Endometrial microvascular endothelial cells (primary cell): ENCODE data around the gene SCAMP2. TPM values are rescaled to one million over a fixed set of nuclear protein-coding genes. Genes with fewer than 3 reads are reported as not detected.
"Not testable (repeated sequence)": the region's sequence is repeated elsewhere in the genome, so short reads cannot be mapped to it uniquely, and the experiment has no call there.

Experiments
- in situ Hi-C: cut with HindIII; loops from 2 replicates; pipeline ENCODE4 v1.10.0; 2017; ENCODE audit warnings: low sequenced_read_pairs, low pct_unique_long_range_greater_than_20kb; ENCODE audit errors: inconsistent ontology term
- total RNA-seq: library from RNA; depleted of rRNA; stranded (reverse); fragments of >200 nt; gene quantifications from one replicate; pipeline ENCODE4 v1.2.3, GENCODE V29; 2015; ENCODE audit errors: inconsistent ontology term

Gene SCAMP2, protein sequence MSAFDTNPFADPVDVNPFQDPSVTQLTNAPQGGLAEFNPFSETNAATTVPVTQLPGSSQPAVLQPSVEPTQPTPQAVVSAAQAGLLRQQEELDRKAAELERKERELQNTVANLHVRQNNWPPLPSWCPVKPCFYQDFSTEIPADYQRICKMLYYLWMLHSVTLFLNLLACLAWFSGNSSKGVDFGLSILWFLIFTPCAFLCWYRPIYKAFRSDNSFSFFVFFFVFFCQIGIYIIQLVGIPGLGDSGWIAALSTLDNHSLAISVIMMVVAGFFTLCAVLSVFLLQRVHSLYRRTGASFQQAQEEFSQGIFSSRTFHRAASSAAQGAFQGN
- total RNA-seq, result 93.2 TPM

DNA sequence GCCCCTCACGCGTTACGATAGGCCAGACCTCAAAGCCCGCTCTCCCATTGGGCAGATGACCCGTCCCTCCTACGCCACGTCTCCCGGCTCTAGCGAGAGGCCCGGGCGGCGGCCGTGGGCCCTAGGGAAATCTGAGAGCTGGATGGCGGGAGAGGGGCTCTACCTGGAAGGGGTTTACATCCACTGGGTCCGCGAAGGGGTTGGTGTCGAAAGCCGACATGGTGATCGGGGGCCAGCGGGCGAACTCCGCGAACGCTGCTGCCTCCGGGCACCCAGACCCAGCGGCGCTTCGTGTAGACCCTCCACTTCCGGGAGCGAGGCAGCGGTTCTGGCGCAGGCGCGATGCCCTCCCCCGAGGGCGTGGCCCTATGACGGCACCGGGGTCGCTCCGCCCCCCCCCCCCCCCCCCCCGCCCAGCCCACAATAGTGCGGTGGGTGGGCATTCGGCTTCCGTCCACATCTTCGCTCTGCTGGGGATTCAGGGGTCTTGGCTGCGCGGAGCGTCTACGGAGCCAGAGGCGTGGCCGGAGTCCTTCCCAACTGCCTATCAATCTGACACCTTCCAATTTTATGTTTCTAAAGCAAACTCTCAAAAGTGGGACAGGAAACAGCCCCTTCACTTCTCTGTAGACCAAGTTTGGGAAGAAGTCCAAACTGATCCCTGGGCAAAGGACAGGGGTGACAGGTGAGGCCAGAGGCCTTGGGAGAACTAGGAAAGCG, at the start of gene SCAMP2:
TSS of gene SCAMP2 (minus strand) at position 330 of the 720 bp plus-strand sequence. CDS start at position 220, 110 bp downstream.
- in situ Hi-C loops, result no loop called here

DNA sequence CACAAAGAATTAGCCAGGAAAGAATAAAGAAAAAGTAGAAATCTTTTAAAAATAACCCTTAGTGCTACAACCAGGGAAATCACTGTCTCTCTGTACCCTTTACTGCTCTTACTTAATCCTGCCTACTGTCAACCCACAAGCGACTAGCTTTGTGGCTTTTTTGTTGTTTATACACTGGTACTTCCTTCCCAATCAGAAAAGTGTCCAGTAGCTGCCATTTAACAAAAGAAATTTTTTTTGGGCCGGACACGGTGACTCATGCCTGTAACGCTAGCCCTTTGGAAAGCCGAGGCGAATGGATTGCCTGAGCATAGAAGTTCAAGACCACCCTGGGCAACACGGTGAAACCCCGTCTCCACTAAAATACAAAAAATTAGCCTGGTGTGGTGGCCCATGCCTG, 47.3 kb upstream of the SCAMP2 start:
- in situ Hi-C loops, result no loop called here

DNA sequence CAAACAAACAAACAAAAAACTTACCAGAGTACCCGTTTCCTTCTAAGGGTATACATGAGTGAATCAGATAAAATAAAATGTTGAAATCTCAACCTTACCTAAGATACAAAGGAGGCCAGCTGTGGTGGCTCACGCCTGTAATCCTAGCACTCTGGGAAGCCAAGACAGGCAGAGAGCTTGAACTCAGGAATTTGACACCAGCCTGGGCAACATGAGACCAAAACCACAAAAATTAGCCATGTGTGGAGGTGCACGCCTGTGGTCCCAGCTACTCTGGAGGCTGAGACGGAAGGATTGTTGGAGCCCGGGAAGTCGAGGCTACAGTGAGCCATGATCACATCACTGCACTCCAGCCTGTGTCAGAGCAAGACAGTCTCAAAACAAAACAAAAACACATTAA, 44.5 kb upstream of the SCAMP2 start:
- in situ Hi-C loops, result no loop called here

DNA sequence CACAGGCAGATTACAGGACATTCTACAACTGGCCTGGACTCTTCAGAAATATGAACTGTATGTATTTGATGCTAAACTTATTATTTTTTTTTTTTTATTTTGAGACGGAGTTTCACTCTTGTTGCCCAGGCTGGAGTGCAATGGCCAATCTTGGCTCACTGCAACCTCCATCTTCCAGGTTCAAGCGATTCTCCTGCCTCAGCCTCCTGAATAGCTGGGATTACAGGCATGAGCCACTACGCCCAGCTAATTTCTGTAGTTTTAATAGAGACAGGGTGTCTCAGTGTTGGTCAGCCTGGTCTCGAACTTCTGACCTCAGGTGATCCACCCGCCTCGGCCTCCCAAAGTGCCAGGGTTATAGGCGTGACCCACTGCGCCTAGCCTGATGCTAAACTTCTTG, 40.6 kb upstream of the SCAMP2 start:
- in situ Hi-C loops, result not testable (repeated sequence)

DNA sequence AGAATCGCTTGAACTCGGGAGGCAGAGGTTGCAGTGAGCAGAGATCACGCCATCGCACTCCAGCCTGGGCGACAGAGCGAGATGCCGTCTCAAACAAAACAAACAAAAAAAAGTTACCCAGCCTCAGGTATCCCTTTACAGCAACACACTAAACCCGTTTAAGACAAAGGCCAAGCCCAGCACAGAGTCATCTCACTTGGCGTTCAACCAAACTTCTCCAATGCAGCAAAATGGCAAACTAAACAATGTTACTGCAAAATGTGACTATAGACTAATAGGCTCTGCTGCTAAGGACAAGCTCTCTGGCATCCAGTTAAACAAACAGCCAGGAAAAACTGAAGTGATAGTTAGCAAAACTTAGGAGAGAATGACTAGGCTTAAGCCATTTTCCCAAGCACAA, 39.9 kb upstream of the SCAMP2 start:
- in situ Hi-C loops, result no loop called here

DNA sequence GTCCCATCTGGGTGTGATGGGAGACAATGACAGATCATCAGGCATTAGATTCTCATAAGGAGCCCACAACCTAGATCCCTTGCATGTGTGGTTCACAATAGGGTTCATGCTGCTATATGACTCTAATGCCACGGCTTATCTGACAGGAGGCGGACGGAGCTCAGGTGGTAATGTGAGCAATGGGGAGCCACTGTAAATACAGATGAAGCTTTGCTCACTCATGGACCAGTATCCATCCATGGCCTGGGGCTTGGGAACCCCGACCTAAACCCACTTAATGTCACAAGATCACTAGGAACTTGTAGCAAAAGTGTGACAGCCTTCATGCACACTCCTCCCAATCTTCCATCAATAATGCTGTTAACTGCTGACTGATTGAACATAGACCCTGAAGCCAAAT, 35.5 kb upstream of the SCAMP2 start:
- in situ Hi-C loops, result no loop called here

DNA sequence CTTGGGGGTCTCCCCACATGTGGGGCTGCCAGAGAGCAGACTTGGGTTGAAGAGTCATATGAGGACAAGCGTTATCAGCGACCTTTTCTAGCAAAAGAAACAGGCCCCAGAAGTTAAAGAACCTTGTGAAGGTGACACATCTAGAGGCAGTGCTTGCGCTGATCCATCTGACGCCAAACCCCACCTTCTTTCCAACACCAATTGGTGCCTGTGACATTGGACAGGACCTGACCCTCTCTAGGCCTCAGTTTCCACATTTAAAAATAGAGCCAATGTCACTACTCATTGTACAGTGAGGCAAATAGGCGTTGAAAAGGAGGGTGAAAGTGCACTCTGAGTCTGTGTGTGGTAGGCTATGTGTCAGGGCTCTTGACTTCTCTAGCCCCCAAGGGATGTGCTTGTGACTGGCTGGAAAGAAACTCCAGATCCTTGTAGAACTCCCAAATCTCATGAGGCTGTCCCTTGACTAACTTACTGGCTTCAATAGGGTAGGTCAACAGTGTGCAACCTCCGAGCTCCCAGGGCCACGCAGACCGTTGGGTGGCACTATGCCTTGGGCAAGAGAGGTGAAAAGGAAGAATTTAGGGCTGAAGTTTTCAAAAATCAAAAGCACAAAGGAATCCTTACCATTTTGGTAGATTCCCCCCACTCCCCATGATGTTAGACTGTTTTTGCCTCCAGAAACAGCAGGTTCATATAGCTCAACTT, 34.2 kb upstream of the SCAMP2 start:
- in situ Hi-C loops, result no loop called here

DNA sequence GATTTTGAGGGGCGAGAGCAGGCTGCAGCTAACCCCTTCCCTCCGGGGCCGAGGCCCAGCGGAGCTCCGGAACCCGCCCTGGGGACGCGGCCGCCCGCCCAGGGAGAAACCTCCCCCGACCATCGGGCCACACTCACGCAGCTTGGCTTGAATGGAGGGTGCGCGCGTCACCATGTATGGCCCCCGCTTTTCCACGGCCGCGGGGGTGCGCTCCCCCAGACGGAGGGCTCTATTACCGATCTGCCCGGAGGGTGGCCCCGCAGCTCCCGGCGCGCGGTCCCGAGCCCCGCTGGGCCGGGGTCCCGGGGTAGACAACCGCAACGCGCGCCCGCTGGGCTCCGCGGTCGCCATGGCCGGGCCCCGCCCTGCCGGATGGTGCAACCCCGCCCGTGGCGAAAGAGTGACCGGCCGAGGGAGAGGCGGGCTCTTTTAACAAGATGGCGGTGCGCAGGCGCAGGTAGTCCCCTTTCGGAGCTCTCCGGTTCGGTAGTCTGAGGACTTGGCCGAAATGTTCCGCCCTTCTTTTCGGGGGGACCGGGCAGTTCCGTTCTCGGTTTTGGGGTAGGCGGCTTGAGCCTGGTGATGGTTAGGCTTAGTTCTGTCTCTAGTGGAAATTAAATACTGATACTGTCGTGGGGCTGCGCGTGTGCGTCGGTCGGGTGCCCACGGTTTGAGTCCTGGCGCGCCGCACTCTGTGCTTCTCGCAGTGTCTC, 33.4 kb upstream of the SCAMP2 start, which contains the start of gene FAM219B:
TSS of gene FAM219B (minus strand) at position 402 of the 713 bp plus-strand sequence. CDS start at position 351, 51 bp downstream.
- in situ Hi-C loops, result no loop called here

DNA sequence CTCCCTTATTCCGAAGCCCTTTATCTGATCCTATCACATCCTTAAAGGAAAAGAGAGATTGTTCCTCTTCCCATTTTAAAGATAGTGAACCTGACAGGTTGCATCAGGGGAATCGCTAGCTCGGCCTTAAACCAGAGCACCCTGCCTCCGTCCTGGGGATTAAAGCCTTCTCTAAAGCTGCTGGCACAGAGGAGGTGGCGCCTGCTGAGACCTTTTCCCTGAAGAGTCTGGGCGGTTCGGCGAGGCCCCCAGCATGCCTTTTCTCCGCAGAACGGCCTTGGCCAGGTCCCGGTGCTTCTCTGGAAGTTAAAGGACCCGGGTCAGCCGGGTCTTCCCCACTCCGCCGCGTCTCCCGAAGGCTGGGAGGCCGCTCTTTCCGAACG, 32.9 kb upstream of the SCAMP2 start:
- in situ Hi-C loops, result no loop called here

DNA sequence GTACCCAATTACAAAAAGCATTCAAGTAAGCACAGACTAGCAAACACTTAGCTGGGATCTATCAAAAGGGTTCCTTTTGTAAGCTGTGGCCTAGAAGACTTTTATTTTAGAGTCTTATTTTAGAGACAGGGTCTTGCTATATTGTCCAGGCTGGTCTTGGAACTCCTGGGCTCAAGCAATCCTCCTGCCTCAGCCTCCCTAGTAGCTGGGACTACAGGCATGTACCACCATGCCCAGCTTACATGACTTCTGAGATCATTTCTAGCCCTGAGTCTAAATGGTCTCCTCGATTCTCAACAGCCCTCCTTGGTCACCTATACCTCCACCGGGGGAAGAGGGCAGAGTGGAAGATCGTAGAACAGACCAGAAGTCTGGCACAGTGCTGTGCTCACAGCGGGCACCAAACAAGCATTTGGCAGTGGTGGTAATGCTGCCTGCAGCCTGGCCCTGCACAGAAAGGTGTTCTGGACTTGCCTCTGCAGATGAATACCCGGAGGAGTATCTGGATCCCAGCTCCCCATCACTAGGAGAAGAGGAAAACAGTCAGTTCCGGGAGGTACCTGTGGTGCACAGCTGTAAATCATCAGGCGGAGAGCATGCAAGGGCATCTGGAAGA, 31.1 kb upstream of the SCAMP2 start:
- in situ Hi-C loops, result no loop called here

DNA sequence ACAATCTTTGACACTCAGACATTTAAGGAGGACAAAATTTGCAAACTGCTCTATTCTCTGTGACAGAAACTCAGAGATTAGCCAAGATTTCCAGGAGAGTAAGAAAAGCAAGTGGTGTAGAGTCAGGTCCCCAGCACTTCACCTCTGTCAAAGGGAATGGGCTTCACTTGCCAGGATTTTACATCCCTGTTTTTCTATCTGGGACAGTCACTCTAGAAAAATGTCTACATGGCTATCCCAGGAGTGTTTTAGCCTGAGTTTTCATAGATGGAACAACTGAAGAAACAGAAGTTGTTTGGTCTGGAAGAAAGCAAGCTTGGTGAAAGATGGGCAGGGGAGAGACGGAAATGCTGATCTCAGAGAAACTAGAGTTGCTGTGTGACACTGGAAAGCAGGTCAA, 30.5 kb upstream of the SCAMP2 start:
- in situ Hi-C loops, result no loop called here

DNA sequence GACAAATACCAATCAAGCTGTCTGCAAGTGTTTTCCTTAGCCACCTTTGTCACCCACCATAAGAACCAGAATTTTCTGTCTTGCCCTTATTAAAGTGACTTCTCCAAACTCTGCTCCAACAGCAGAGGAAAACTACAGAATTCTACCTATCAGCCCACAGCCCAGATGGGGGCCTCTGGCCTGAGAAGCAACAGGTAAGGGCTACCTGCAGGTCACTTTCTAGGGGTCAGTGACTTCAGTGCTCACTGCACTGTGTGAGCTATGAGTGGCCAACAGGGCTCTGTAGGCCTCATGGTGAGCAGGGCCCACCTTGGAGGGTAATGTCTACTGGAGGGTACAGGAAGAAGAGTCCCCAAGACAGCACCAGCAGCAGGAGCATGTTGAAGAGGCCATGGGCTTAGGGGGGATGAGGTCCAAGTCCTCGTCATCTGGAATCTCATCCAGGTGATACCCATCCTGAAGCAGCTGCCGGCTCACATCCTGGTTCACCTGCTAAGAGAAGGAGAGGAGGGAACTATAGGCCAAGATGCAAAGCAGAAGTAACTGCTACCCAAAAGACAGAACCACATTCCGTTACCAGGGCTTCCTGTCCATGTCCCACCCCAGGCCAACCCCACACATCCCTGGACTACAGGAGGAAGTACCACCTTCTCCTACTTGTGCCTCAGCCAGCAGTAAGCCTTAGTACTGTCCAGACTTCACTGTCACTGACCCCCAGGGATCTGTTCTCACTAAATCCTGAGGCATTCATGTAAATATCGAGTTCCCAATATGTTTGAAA, 29.3 kb upstream of the SCAMP2 start:
- in situ Hi-C loops, result no loop called here

DNA sequence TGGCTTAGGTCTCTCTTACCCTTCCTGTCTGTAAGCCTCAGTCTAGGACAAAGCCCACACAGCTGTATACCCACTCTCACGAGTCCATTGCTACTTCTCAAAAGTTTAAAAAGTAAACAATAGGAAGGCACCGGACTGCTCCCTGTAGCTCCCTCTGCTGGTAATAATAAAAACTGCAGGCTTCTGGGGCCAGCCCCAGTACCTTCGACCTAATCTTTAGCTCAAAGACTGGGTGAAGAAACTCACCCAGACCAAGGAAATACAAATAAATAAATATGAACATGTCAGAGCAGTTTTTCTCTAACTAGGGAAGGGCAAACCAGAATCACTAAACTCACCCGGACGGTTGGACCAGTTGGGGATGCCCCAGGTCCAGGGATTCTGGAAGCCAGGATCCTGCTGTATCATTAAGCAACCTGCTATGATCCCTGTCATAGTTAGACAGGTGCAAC, 28.5 kb upstream of the SCAMP2 start:
- in situ Hi-C loops, result no loop called here

DNA sequence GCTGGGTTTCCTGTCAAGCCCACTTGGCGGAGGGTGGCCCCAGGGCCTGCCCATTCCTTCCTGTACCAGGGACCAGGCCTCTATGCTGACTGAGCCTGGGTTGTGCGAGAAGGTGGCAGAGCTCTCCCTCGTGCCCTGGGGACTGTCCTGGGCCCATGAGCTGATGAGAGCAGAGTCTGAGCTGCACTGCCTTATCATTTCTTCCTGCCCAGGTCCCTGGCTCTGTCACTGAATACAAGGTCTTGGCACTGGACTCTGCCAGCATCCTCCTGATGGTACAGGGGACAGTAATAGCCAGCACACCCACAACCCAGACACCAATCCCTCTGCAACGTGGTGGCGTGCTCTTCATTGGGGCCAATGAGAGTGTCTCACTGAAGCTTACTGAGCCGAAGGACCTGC, 24.1 kb upstream of the SCAMP2 start:
- in situ Hi-C loops, result no loop called here

DNA sequence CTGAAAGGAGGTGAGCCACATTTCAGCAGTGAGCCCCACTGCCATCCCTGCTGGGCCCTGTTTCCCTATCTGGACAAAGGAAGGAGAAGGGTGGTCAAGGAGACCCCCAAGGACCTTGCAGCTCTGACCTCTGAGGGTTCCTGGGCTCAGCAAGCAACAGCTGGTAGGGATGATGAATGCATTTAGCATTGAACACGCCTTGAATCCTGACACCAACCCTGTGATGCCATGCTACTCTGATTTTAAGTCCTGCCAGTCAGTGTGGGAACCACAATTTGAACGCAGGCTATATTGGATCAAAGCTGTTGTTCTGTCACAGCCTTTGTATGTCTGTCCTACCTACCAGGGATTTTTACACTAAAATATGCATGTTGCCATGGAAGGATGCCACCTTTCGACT, 23.2 kb upstream of the SCAMP2 start:
- in situ Hi-C loops, result no loop called here

DNA sequence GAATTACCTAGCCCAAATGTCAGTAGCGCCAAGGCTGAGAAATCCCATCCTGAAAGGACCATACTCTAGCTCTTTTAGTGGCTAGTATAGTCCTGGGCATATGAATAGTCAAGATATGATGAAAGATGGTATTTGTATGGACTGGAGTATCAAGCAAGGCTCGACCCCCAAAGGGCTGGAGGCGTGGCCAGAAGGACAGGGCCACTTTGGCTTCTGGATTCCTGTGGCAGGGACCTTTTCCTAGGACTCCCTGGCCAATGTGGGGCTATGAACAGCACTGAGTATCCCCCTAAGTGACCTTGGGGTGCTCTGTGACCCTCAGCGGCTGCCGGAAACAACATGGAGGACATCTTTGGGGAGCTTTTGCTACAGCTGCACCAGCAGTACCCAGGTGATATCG, 22.7 kb upstream of the SCAMP2 start:
- in situ Hi-C loops, result no loop called here

DNA sequence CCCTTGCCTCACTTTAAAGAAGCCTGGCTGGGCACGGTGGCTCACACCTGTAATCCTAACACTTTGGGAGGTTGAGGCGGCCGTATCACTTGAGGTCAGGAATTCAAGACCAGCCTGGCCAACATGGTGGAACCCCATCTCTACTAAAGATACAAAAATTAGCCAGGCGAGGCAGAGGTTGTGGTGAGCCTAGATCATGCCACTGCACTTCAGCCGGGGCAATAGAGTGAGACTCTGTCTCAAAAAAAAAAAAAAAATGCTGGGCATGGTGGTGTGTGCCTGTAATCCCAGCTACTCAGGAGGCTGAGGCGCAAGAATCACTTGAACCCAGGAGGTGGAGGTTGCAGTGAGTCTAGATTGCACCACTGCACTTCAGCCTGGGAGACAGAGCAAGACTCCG, 21.2 kb upstream of the SCAMP2 start:
- in situ Hi-C loops, result not testable (repeated sequence)

DNA sequence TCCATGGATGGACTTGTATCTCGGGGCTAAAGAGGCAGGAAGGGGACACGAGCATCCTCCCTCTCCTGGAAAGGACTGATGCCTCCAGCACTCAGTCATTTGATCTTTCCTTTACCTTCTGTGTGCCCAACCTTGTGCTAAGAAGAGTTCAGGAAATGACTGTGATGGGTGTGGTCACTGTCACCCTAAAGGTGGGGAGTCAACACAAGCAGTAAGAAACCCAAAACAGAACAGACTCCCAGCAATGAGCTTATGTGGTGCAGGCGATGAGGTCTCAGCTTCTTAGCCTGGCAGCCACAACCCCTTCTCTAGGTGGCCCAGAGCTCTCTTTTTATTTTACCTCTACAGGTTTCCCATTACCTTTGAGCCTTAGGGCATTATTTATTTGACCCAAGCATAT, 20.5 kb upstream of the SCAMP2 start:
- in situ Hi-C loops, result no loop called here
